ENCODE results near the gene PDE10A. TPM values are rescaled to one million over a fixed set of nuclear protein-coding genes. Genes with fewer than 3 reads are reported as not detected.
A peak's percentile ranks its signal among the peaks of the same experiment; 100 is the strongest.

PDE10A gene
- total RNA-seq, 1 experiment from 2014 or later: 2.1 TPM

GRCh38 chr6:165587206-165587605, 75.8 kb downstream of the PDE10A start:
- Histone ChIP-seq H3K9ac (ENCODE audit: low read length) (no peak overlapping the region), H3K4me3 (ENCODE audit: low read length) (no peak overlapping the region), H3K27me3 (ENCODE audit: low read length) (no peaks in the 10 kb centered on the region), H2AFZ (ENCODE audit: low read length) (no peak overlapping the region), H3K9me3 (ENCODE audit: low read length) (no peaks in the 10 kb centered on the region), H3K9me2 (replicated peaks; ENCODE audit: low read length) (no peaks in the 10 kb centered on the region), H4K20me1 (ENCODE audit: low read length) (no peaks in the 10 kb centered on the region), H3K4me1 (ENCODE audit: insufficient read depth, low read length) (peaks cover 15% of the 10 kb centered on the region), H3K27ac (ENCODE audit: low read length) (no peak overlapping the region; the same call in 1 of the 2 replicates), H3K36me3 (ENCODE audit: low read depth, low read length) (no peaks in the 10 kb centered on the region), H3K4me2 (ENCODE audit: low read length) (no peak overlapping the region), H3K79me2 (ENCODE audit: low read length) (no peaks in the 10 kb centered on the region), H3F3A (ENCODE audit: low read length, unreplicated experiment) (no peaks in the 10 kb centered on the region)
- POLR2A ChIA-PET (ENCODE audit: unreplicated experiment): no interaction called here
- CTCF ChIA-PET: no interaction called here
- DNase-seq (no peak), ATAC-seq (no peak)
- intact Hi-C loops (cut with micrococcal nuclease): loop anchor here (10.0 kb wide), 1 partner anchor 48 kb away; no protein-coding TSS in a partner anchor
- BruUV-seq (replicated peaks): no TSS peak
- TF ChIP-seq CTCF (conservative IDR thresholded peaks at IDR 0.05; ENCODE audit: low read depth, low read length): no peak
- TF ChIP-seq EZH2phosphoT487 (IDR thresholded peaks at IDR 0.05; ENCODE audit: borderline replicate concordance, low read length): no peak
- no peak for TF ChIP-seq EZH2 (IDR thresholded peaks at IDR 0.05; ENCODE audit: low read length, unreplicated experiment)

GRCh38 chr6:165586706-165587105, 76.3 kb downstream of the PDE10A start:
- Histone ChIP-seq H3K9me2 (replicated peaks; ENCODE audit: low read length) (no peaks in the 10 kb centered on the region), H4K20me1 (ENCODE audit: low read length) (no peaks in the 10 kb centered on the region), H3K4me1 (ENCODE audit: insufficient read depth, low read length) (peaks cover 15% of the 10 kb centered on the region), H2AFZ (ENCODE audit: low read length) (no peak overlapping the region), H3K36me3 (ENCODE audit: low read depth, low read length) (no peaks in the 10 kb centered on the region), H3K27me3 (ENCODE audit: low read length) (no peaks in the 10 kb centered on the region), H3K4me2 (ENCODE audit: low read length) (no peak overlapping the region), H3K27ac (ENCODE audit: low read length) (peak overlapping the region; percentile 100; the same call in 1 of the 2 replicates), H3K9ac (ENCODE audit: low read length) (no peak overlapping the region), H3K4me3 (ENCODE audit: low read length) (no peak overlapping the region), H3K79me2 (ENCODE audit: low read length) (no peaks in the 10 kb centered on the region), H3F3A (ENCODE audit: low read length, unreplicated experiment) (no peaks in the 10 kb centered on the region), H3K9me3 (ENCODE audit: low read length) (no peaks in the 10 kb centered on the region)
- no peak for TF ChIP-seq EZH2phosphoT487 (IDR thresholded peaks at IDR 0.05; ENCODE audit: borderline replicate concordance, low read length)
- TF ChIP-seq EZH2 (IDR thresholded peaks at IDR 0.05; ENCODE audit: low read length, unreplicated experiment): no peak
- no peak for TF ChIP-seq CTCF (conservative IDR thresholded peaks at IDR 0.05; ENCODE audit: low read depth, low read length)
- ATAC-seq (no peak), DNase-seq (no peak)
- CTCF ChIA-PET: no interaction called here
- BruUV-seq (replicated peaks): no TSS peak
- intact Hi-C loops (cut with micrococcal nuclease): loop anchor here (10.0 kb wide), 1 partner anchor 48 kb away; no protein-coding TSS in a partner anchor
- POLR2A ChIA-PET (ENCODE audit: unreplicated experiment): no interaction called here

GRCh38 chr6:165585060-165585459, 78.0 kb downstream of the PDE10A start:
- H3K36me3 ChIP-seq (ENCODE audit: low read depth, low read length): no peaks in the 10 kb centered on the region
- peak; percentile 77 for DNase-seq
- no peaks in the 10 kb centered on the region for H3K27me3 ChIP-seq (ENCODE audit: low read length)
- H2AFZ ChIP-seq (ENCODE audit: low read length): no peak overlapping the region
- no peaks in the 10 kb centered on the region for H3F3A ChIP-seq (ENCODE audit: low read length, unreplicated experiment)
- BruUV-seq (replicated peaks): no TSS peak
- no peaks in the 10 kb centered on the region for H3K9me2 ChIP-seq (replicated peaks; ENCODE audit: low read length)
- ChIA-PET CTCF (no interaction called here), POLR2A (ENCODE audit: unreplicated experiment) (interaction anchor here (0.5 kb wide), 1 partner anchor 10 kb away, joined by 3 read pairs; no protein-coding TSS in a partner anchor)
- peak; percentile 67 for ATAC-seq
- H3K4me1 ChIP-seq (ENCODE audit: insufficient read depth, low read length): peaks cover 15% of the 10 kb centered on the region
- H3K4me2 ChIP-seq (ENCODE audit: low read length): peak overlapping the region; percentile 71; the same call in 1 of the 2 replicates
- peak overlapping the region; percentile 90 for H3K9ac ChIP-seq (ENCODE audit: low read length)
- no peak overlapping the region for H3K4me3 ChIP-seq (ENCODE audit: low read length)
- H4K20me1 ChIP-seq (ENCODE audit: low read length): no peaks in the 10 kb centered on the region
- TF ChIP-seq CTCF (conservative IDR thresholded peaks at IDR 0.05; ENCODE audit: low read depth, low read length) (no peak), EZH2 (IDR thresholded peaks at IDR 0.05; ENCODE audit: low read length, unreplicated experiment) (no peak), EZH2phosphoT487 (IDR thresholded peaks at IDR 0.05; ENCODE audit: borderline replicate concordance, low read length) (no peak)
- no peaks in the 10 kb centered on the region for H3K79me2 ChIP-seq (ENCODE audit: low read length)
- peak overlapping the region; percentile 100 for H3K27ac ChIP-seq (ENCODE audit: low read length)
- intact Hi-C loops (cut with micrococcal nuclease): loop anchor here (1.0 to 10.0 kb wide), 2 partner anchors 11 to 50 kb away; no protein-coding TSS in a partner anchor
- H3K9me3 ChIP-seq (ENCODE audit: low read length): no peaks in the 10 kb centered on the region

All from PC-3 (cell line).